GM12891 (cell line): ENCODE results near the gene RPL4.

Experiments used
- POLR2A ChIP-seq: IDR thresholded peaks from 2 replicates; pipeline ENCODE4 v1.6.1; 2011; ENCODE audit warnings: low read depth, low read length, control low read depth
- POLR2AphosphoS5 ChIP-seq: IDR thresholded peaks from 2 replicates; pipeline ENCODE4 v1.6.1; 2011; ENCODE audit warnings: low read depth, low read length, control low read depth

- TF ChIP-seq POLR2A (peak; percentile 99), POLR2AphosphoS5 (peak; percentile 99)
Observed at GRCh38 chr15:66504563-66505429, at the start of gene RPL4, which contains the start of gene ZWILCH.
